HepG2 (cell line): ENCODE data around the gene VSIG10L. TPM values are rescaled to one million over a fixed set of nuclear protein-coding genes. Genes with fewer than 3 reads are reported as not detected.

ENCODE experiments used
- ADNP ChIP-seq: sonication (generic); formaldehyde crosslinking; IDR thresholded peaks from 2 replicates; pipeline ENCODE4 v1.4.0; 2020; ENCODE audit warnings: missing genetic modification reagents
- AGO2 ChIP-seq: fragments of 200-400 bp; formaldehyde crosslinking; optimal IDR thresholded peaks from 2 replicates; pipeline ENCODE3; 2017; ENCODE audit warnings: mild to moderate bottlenecking, low read depth, low read length, moderate library complexity
- ARNT ChIP-seq: fragments of 450-650 bp; IDR thresholded peaks from 2 replicates; pipeline ENCODE4 v1.6.1; 2017
- CC2D1A ChIP-seq: sonication (generic); formaldehyde crosslinking; IDR thresholded peaks from 2 replicates; pipeline ENCODE4 v1.8.1; 2023; ENCODE audit warnings: mild to moderate bottlenecking, missing genetic modification reagents
- CENPT ChIP-seq: sonication (generic); formaldehyde crosslinking; IDR thresholded peaks from 2 replicates; pipeline ENCODE4 v1.8.0; 2022; ENCODE audit warnings: low read depth, mild to moderate bottlenecking, moderate library complexity, missing genetic modification reagents
- FIP1L1 ChIP-seq: fragments of 200-400 bp; formaldehyde crosslinking; IDR thresholded peaks from 2 replicates; pipeline ENCODE4 v1.6.1; 2018; ENCODE audit warnings: low read depth, mild to moderate bottlenecking, low read length, moderate library complexity, borderline replicate concordance; ENCODE audit not compliant: insufficient read depth
- FLYWCH1 ChIP-seq: sonication (generic); formaldehyde crosslinking; IDR thresholded peaks from 2 replicates; pipeline ENCODE4 v1.8.1; 2023; ENCODE audit warnings: mild to moderate bottlenecking, missing genetic modification reagents
- HNRNPL ChIP-seq: fragments of 200-400 bp; formaldehyde crosslinking; IDR thresholded peaks from 2 replicates; pipeline ENCODE4 v1.6.1; 2017; ENCODE audit warnings: mild to moderate bottlenecking, low read depth, low read length
- HNRNPLL ChIP-seq: fragments of 200-400 bp; formaldehyde crosslinking; IDR thresholded peaks from 2 replicates; pipeline ENCODE4 v1.6.1; 2017; ENCODE audit warnings: mild to moderate bottlenecking, low read depth, low read length; ENCODE audit not compliant: poor library complexity, severe bottlenecking
- HNRNPUL1 ChIP-seq: fragments of 200-400 bp; formaldehyde crosslinking; IDR thresholded peaks from 2 replicates; pipeline ENCODE4 v1.6.1; 2017; ENCODE audit warnings: low read depth, mild to moderate bottlenecking, low read length, moderate library complexity
- MBNL3 ChIP-seq: fragments of 250-450 bp; sonication (Bioruptor Pico); conservative IDR thresholded peaks from 2 replicates; pipeline ENCODE4 v1.8.0; 2022; ENCODE audit warnings: mild to moderate bottlenecking, inconsistent platforms
- NONO ChIP-seq, 2 experiments: fragments of 450-650 bp in 1 of 2; sonication (generic) in 1 of 2; formaldehyde crosslinking in 1 of 2; IDR thresholded peaks in 1 of 2; conservative IDR thresholded peaks in 1 of 2; 2 replicates each; pipeline versions ENCODE4 v1.6.1 to v1.8.0; 2017 to 2022; ENCODE audit warnings: mild to moderate bottlenecking in 1 of 2, missing genetic modification reagents in 1 of 2, moderate library complexity in 1 of 2
- RBAK ChIP-seq: sonication (generic); formaldehyde crosslinking; IDR thresholded peaks from 2 replicates; pipeline ENCODE4 v1.5.1; 2020; ENCODE audit warnings: mild to moderate bottlenecking, missing genetic modification reagents
- REPIN1 ChIP-seq: sonication (generic); formaldehyde crosslinking; IDR thresholded peaks from 2 replicates; pipeline ENCODE4 v1.8.0; 2022; ENCODE audit warnings: missing genetic modification reagents, low read depth, mild to moderate bottlenecking, borderline replicate concordance
- RNF2 ChIP-seq: fragments of 450-650 bp; conservative IDR thresholded peaks from 2 replicates; pipeline ENCODE4 v1.6.1; 2016; ENCODE audit warnings: low read depth
- SALL1 ChIP-seq: sonication (generic); formaldehyde crosslinking; IDR thresholded peaks from 2 replicates; pipeline ENCODE4 v1.8.0; 2022; ENCODE audit warnings: mild to moderate bottlenecking, missing genetic modification reagents
- TBL1XR1 ChIP-seq: fragments of 150-350 bp; IDR thresholded peaks from 2 replicates; pipeline ENCODE4 v1.6.1; 2014; ENCODE audit warnings: borderline replicate concordance, low read length; ENCODE audit not compliant: partially characterized antibody
- ZNF138 ChIP-seq: sonication (generic); formaldehyde crosslinking; IDR thresholded peaks from 2 replicates; pipeline ENCODE4 v1.5.0; 2020; ENCODE audit warnings: mild to moderate bottlenecking, low read depth, missing genetic modification reagents
- ZNF225 ChIP-seq: sonication (generic); formaldehyde crosslinking; IDR thresholded peaks from 2 replicates; pipeline ENCODE4 v1.4.0; 2020; ENCODE audit warnings: mild to moderate bottlenecking, missing genetic modification reagents
- ZNF256 ChIP-seq: sonication (generic); formaldehyde crosslinking; conservative IDR thresholded peaks from 2 replicates; pipeline ENCODE4 v1.4.0; 2020; ENCODE audit warnings: missing genetic modification reagents
- ZSCAN20 ChIP-seq: sonication (generic); formaldehyde crosslinking; IDR thresholded peaks from 2 replicates; pipeline ENCODE4 v1.4.0; 2020; ENCODE audit warnings: missing genetic modification reagents, mild to moderate bottlenecking, borderline replicate concordance
- polyA plus RNA-seq, 8 experiments: library from polyadenylated mRNA; depleted of rRNA in 3 of 8; stranded (reverse) in 7 of 8; unstranded in 1 of 8; fragments of >200 nt; fragmentation: Illumina TruSeq in 4 of 8; extraction: Trizol in 4 of 8; gene quantifications; 2 replicates each; pipeline versions ENCODE4 v1.2.1 to v1.2.3, GENCODE V29; 2011 to 2016; ENCODE audit warnings: low read depth in 4 of 8, missing spikeins in 1 of 8, mixed read lengths in 1 of 8; ENCODE audit not compliant: insufficient read depth in 1 of 8
- total RNA-seq, 5 experiments: library from RNA; depleted of rRNA; stranded (reverse); fragments of >200 nt; fragmentation: Illumina TruSeq; extraction: Trizol; gene quantifications; 2 replicates each; pipeline ENCODE4 v1.2.3, GENCODE V29; 2016; ENCODE audit warnings: low read depth in 1 of 5
- TF ChIP-seq, protein P1 (sequence below): sonication (generic); formaldehyde crosslinking; IDR thresholded peaks from 2 replicates; pipeline ENCODE4 v1.5.0; 2020; ENCODE audit warnings: mild to moderate bottlenecking, missing genetic modification reagents
- TF ChIP-seq, protein P2 (sequence below): sonication (generic); formaldehyde crosslinking; conservative IDR thresholded peaks from 2 replicates; pipeline ENCODE4 v1.4.0; 2020; ENCODE audit warnings: mild to moderate bottlenecking, missing genetic modification reagents, moderate library complexity

The VSIG10L gene
- total and polyA plus RNA-seq, 2 of the 13 experiments (the other 11 are each of a cell fraction or from before 2014, with no cell fraction given) = 2.7 to 8.5 TPM

DNA sequence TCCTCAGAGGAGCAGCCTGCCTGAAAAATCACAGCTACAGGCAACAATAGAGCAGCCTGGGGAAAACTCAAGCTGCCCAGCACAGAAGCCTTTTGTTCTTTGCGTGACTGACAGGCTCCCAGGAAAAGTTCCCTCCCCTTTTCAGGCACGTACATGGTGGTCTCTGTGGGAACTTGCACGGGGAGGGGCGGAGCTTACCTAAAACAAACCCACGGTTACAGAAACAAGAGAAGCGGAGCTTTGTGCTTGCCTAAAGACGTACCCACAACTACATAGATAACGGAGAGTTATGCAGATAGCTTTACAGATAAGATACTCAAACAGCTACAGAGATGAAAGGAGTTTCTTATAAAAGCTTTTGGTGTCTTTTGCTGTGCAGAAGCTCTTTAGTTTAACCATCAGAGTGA is 12.8 kb upstream of the VSIG10L start (continued):
- TF ChIP-seq ZSCAN20 (CRISPR knock-in tag) = no peak
- no peak for TF ChIP-seq CC2D1A (CRISPR knock-in tag)
- no peak for TF ChIP-seq CENPT (CRISPR knock-in tag)
- no peak for TF ChIP-seq ARNT
- no peak for TF ChIP-seq RBAK (CRISPR knock-in tag)
- TF ChIP-seq, protein P1, sequence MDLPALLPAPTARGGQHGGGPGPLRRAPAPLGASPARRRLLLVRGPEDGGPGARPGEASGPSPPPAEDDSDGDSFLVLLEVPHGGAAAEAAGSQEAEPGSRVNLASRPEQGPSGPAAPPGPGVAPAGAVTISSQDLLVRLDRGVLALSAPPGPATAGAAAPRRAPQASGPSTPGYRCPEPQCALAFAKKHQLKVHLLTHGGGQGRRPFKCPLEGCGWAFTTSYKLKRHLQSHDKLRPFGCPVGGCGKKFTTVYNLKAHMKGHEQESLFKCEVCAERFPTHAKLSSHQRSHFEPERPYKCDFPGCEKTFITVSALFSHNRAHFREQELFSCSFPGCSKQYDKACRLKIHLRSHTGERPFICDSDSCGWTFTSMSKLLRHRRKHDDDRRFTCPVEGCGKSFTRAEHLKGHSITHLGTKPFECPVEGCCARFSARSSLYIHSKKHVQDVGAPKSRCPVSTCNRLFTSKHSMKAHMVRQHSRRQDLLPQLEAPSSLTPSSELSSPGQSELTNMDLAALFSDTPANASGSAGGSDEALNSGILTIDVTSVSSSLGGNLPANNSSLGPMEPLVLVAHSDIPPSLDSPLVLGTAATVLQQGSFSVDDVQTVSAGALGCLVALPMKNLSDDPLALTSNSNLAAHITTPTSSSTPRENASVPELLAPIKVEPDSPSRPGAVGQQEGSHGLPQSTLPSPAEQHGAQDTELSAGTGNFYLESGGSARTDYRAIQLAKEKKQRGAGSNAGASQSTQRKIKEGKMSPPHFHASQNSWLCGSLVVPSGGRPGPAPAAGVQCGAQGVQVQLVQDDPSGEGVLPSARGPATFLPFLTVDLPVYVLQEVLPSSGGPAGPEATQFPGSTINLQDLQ = no peak
- TF ChIP-seq SALL1 (CRISPR knock-in tag) = peak; percentile 85
- no peak for TF ChIP-seq ZNF138 (CRISPR knock-in tag)
- TF ChIP-seq FLYWCH1 (CRISPR knock-in tag) = no peak
- TF ChIP-seq RNF2 = no peak
- TF ChIP-seq HNRNPL = no peak
- no peak for TF ChIP-seq NONO (IDR thresholded peaks at IDR 0.05)
- TF ChIP-seq NONO (CRISPR knock-in tag; conservative IDR thresholded peaks at IDR 0.05) = peak; percentile 69; the same call in 1 of the 2 replicates
- no peak for TF ChIP-seq HNRNPUL1
- no peak for TF ChIP-seq ZNF256 (CRISPR knock-in tag)
- no peak for TF ChIP-seq ZNF225 (CRISPR knock-in tag)
- no peak for TF ChIP-seq AGO2
- TF ChIP-seq, protein P2, sequence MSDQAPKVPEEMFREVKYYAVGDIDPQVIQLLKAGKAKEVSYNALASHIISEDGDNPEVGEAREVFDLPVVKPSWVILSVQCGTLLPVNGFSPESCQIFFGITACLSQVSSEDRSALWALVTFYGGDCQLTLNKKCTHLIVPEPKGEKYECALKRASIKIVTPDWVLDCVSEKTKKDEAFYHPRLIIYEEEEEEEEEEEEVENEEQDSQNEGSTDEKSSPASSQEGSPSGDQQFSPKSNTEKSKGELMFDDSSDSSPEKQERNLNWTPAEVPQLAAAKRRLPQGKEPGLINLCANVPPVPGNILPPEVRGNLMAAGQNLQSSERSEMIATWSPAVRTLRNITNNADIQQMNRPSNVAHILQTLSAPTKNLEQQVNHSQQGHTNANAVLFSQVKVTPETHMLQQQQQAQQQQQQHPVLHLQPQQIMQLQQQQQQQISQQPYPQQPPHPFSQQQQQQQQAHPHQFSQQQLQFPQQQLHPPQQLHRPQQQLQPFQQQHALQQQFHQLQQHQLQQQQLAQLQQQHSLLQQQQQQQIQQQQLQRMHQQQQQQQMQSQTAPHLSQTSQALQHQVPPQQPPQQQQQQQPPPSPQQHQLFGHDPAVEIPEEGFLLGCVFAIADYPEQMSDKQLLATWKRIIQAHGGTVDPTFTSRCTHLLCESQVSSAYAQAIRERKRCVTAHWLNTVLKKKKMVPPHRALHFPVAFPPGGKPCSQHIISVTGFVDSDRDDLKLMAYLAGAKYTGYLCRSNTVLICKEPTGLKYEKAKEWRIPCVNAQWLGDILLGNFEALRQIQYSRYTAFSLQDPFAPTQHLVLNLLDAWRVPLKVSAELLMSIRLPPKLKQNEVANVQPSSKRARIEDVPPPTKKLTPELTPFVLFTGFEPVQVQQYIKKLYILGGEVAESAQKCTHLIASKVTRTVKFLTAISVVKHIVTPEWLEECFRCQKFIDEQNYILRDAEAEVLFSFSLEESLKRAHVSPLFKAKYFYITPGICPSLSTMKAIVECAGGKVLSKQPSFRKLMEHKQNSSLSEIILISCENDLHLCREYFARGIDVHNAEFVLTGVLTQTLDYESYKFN (CRISPR knock-in tag) = peak; percentile 87
- no peak for TF ChIP-seq TBL1XR1
- no peak for TF ChIP-seq MBNL3 (CRISPR knock-in tag)
- TF ChIP-seq FIP1L1 = no peak
- no peak for TF ChIP-seq HNRNPLL
- TF ChIP-seq REPIN1 = no peak
- TF ChIP-seq ADNP (CRISPR knock-in tag) = no peak
